ENCODE data around the gene FGF1.

The FGF1 gene

DNA sequence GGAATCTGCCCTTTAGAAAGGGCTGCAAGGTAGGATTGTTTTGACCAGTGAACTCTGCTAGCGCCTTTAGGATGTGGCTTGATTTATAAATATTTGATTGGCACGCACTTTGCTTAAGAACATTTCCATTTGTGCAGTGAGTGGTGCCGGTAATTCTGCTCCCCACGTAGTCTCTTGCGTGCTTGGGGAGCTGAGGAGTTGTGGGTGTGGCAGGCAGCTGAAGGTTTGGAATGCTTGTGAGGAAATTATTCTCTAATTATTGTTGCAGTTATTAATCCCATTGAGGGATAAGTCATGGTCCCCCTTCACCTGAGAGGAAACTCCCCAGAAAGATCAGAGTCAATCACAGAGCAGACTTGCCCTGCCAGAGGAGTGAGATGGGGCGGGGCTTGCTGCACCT lies 76.7 kb downstream of the FGF1 start:
- no peak for DNase-seq

- DNase-seq = no peak
Observed at GRCh38 chr5:142608081-142608480, 77.8 kb downstream of the FGF1 start.

DNA sequence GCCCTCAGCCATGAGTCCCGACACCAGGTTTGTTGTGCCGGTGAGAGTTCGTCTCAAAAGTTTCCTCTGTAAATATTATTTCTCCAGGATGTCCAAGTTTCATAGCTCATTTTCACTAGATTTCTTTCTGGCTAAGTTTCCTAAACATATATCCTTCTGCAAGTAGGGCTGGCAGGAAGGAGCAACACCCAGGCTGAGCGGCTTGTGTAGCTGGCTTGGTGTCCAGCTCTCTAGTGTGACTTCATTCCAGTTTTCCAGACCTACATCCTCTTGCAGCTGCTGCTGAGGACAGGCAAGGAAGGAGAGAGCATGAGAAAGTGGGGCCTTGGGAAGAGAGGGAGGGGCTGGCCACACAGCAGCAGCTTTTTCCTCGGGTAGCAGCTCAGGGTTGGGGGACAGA lies 80.3 kb downstream of the FGF1 start:
- no peak for DNase-seq

GRCh38 chr5:142602720-142603245 lies 83.1 kb downstream of the FGF1 start:
- DNase-seq = no peak

GRCh38 chr5:142601432-142601831 lies 84.5 kb downstream of the FGF1 start:
- no peak for DNase-seq

DNA sequence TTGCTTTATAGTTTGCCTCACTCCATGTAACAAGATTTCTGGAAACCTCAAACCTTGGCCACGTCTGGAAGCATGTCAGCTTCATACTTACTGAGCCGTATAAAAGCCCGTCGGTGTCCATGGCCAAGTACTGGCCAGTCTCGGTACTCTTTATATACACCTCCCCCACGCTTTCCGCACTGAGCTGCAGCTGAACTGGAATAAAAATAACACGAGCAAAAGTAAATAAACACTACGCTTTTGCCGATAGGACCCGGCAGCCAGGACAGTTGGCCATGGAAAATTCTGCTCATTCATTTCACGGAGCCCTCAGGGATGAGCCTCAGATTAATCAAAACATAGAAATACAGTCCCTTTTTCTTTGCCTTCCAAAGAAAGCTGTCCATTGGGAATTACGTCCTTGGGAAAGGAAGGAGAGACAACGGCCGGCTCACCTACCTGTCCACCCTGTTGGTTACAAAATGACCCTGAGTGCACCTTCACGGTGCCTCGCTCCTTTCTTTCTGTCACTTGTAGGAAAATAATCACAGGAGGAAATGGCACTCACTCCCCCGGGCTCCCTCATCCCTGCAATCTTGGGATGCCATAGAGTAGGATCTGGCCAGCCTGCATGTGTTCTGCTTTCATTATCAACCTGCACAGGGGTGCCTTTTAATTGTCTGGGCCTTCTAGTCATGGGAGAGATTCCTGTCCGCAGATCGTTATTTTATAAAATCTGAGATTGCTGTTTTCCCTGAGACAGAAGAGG lies 85.1 kb downstream of the FGF1 start:
- no peak for DNase-seq

DNA sequence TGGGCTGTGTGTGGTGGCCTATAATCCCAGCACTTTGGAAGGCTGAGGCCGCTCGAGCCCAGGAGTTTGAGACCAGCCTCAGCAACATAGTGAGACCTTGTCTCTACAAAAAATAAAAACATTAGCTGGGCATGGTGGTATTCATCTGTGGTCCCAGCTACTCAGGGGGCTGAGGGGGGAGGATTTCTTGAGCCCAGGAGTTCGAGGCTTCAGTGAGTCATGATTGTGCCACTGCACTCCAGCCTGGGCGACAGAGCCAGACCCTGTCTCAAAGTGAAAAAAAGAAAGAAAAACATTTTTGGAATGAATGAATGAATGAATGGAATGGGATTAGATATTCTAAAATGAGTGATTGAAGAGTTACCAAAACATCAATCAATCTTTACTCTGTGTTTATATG lies 85.8 kb downstream of the FGF1 start:
- DNase-seq = no peak

DNA sequence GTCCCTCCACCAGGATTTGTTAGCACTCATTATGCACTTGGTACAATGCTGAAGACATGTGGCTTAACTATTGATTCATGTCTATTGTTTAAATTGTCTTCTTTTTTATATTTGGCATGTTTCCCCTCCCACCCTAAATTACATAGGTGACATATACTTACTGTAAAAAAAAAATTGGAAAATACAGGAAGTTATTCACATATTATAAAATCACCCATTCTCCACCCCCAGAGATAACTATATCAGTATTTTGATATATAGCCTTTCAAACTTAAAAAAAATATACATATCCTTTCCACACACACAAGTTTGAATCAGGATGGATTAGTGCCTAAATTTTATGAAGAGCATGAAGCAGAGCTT lies 87.6 kb downstream of the FGF1 start:
- DNase-seq = no peak

- DNase-seq = no peak
Observed at GRCh38 chr5:142597546-142598337, 88.1 kb downstream of the FGF1 start.

DNA sequence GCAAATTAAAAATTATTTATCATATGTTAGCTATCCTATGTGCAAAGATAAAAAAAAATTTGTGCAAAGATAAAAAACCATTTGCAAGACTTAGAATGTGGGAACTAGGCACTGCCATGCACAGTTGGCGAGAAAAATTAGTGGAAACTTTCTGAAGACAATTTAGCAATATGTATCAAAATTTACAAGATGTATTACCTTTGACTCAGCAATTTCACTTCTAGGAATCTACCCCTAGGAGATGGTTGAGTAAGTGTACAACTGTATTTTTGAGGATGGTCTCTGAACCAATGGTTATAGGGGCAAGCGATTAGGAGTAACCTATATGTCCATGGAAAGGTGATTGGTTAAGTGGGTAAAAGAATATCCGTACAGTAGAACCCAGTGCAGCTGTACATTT lies 88.9 kb downstream of the FGF1 start:
- no peak for DNase-seq

GRCh38 chr5:142592365-142592764 lies 93.5 kb downstream of the FGF1 start:
- no peak for DNase-seq

- DNase-seq = no peak
Observed at GRCh38 chr5:142590451-142591231, 95.2 kb downstream of the FGF1 start.

DNA sequence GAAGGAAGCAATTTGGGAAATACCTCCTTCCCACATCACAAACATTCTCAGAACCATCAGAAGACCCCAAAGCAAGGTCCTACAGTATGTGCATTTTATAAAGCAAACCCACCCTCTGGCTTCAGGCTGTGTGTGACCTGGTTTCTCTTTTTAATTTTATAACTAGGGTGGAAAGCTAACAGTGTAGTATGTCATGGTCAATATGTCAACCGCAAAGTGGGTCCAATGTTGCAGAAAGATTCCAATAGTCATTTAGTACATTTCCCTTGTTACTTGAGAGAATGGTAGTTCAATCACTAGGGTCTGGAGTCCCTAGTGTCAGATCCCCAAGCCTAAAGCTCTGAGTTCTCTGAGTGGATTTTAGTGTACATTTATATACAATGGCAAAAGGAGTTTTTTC lies 96.2 kb downstream of the FGF1 start:
- no peak for DNase-seq

DNA sequence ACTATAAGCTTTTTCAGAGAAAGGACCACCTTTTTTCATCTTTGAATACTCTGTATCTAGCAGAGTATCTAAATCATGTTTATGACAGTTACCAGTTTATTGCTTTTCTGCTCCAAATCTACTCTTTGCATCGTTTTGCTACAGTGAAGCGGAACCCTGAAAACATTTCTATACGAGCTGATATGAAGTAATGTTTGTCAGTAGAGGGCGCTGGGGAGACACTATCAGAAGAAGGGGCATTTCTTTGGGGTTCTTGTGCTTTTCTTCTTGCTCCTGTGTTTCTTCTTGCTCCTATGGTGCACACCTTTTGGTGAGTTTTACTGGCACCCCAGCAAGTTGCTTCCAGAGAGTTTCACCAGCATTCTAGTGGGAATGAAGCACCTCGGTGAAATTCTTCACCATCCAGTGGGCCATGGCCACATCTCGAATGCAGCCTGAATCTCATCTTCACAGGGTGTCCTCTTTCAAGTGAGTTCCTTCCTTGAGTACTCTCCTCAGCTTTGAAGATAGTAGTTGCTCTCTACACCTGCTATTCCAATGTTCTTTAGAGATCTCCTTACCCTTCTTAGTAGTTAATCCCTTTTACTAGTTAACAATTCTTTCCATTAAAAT lies 98.4 kb downstream of the FGF1 start:
- peak; percentile 61 to 84 for DNase-seq

- no peak for DNase-seq
Observed at GRCh38 chr5:142586552-142586951, 99.3 kb downstream of the FGF1 start.

DNA sequence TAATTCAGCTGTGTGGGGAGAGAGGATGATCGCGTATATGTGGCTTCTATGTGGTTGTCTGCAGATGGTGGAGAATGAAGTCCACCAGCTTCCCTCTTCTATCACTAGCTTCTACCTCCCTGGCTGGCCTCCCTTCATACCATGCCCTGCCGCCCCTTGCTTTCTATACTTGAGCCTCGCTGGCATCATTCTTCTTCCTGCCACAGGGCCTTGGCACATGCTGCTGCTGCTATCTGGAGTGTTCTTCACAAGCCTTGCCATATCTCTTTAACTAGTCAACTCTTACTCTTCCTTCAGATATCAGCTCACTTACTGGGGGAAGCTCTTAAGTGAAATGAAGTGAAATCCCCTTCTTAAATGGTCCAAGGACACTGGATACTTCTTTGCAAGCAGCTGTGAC lies 100.4 kb downstream of the FGF1 start:
- no peak for DNase-seq

GRCh38 chr5:142584891-142585290 lies 101.0 kb downstream of the FGF1 start:
- no peak for DNase-seq

- DNase-seq = no peak
Observed at GRCh38 chr5:142578161-142578830, 107.6 kb downstream of the FGF1 start.

- DNase-seq = no peak
Observed at GRCh38 chr5:142576804-142577203, 109.1 kb downstream of the FGF1 start.

GRCh38 chr5:142576303-142576702 lies 109.6 kb downstream of the FGF1 start:
- DNase-seq = no peak

DNA sequence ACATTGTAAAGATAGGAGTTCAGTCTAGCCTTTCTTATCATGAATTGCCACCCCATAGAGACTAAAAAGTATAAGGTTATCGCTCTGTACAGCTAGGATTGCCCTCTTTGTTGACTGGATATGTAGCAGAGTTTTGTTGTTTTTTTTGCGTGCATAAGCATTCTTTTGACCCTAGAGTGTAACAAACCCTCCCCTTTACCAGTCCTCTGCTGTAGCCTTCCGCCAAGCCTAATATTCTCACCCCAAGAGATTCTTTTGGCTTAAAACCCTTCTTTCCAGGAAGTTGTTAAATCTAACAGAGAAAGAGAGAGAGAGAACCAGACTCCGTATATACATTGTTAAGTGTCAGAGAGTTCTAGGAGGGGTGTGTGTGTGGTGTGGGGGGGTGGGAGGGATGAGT lies 113.9 kb downstream of the FGF1 start:
- no peak for DNase-seq

GRCh38 chr5:142571371-142571770 lies 114.5 kb downstream of the FGF1 start:
- no peak for DNase-seq

GRCh38 chr5:142569905-142570304 lies 116.0 kb downstream of the FGF1 start:
- no peak for DNase-seq

Measured in Kasumi-1 (cell line).